DMS153 treated with DMSO at 0.1 percent for 48 hours (cell line): ENCODE measurements around the gene APOBEC4.
"Not testable (repeated sequence)": the region's sequence is repeated elsewhere in the genome, so short reads cannot be mapped to it uniquely, and the experiment has no call there.

Source experiments
- DNase-seq: peaks from one replicate; lab custom pipeline; 2025; ENCODE audit not compliant: unreplicated experiment; lab: John Stamatoyannopoulos, UW

Gene APOBEC4

GRCh38 chr1:183635099-183635605 lies 18.0 kb downstream of the APOBEC4 start:
- DNase-seq: no peak

GRCh38 chr1:183634429-183635065 lies 18.6 kb downstream of the APOBEC4 start:
- DNase-seq: no peak

- DNase-seq: peak; percentile 70
Observed at GRCh38 chr1:183633676-183634343, 19.3 kb downstream of the APOBEC4 start.

GRCh38 chr1:183632964-183633363 lies 20.2 kb downstream of the APOBEC4 start:
- no peak for DNase-seq

GRCh38 chr1:183632114-183632513 lies 21.0 kb downstream of the APOBEC4 start:
- no peak for DNase-seq

- no peak for DNase-seq
Observed at GRCh38 chr1:183630748-183631147, 22.4 kb downstream of the APOBEC4 start.

- DNase-seq: no peak
Observed at GRCh38 chr1:183628537-183628936, 24.6 kb downstream of the APOBEC4 start.

GRCh38 chr1:183626236-183626635 lies 26.9 kb downstream of the APOBEC4 start:
- DNase-seq: not testable (repeated sequence)

GRCh38 chr1:183622884-183623785 lies 30.0 kb downstream of the APOBEC4 start:
- DNase-seq: peak; percentile 77

GRCh38 chr1:183622013-183622412 lies 31.1 kb downstream of the APOBEC4 start:
- DNase-seq: no peak

- DNase-seq: no peak
Observed at GRCh38 chr1:183620311-183620710, 32.8 kb downstream of the APOBEC4 start.

- DNase-seq: no peak
Observed at GRCh38 chr1:183619781-183620180, 33.3 kb downstream of the APOBEC4 start.

GRCh38 chr1:183618202-183618601 lies 34.9 kb downstream of the APOBEC4 start:
- not testable (repeated sequence) for DNase-seq

- DNase-seq: not testable (repeated sequence)
Observed at GRCh38 chr1:183612975-183613374, 40.1 kb downstream of the APOBEC4 start.

GRCh38 chr1:183612407-183612806 lies 40.7 kb downstream of the APOBEC4 start:
- DNase-seq: no peak

GRCh38 chr1:183611021-183611420 lies 42.1 kb downstream of the APOBEC4 start:
- DNase-seq: no peak

- peak; percentile 84 for DNase-seq
Observed at GRCh38 chr1:183609759-183610452, 43.2 kb downstream of the APOBEC4 start.

- peak; percentile 36 for DNase-seq
Observed at GRCh38 chr1:183609313-183609712, 43.8 kb downstream of the APOBEC4 start.

- DNase-seq: no peak
Observed at GRCh38 chr1:183607322-183607980, 45.7 kb downstream of the APOBEC4 start.

- DNase-seq: no peak
Observed at GRCh38 chr1:183605904-183606303, 47.2 kb downstream of the APOBEC4 start.
